Smooth muscle cell (in vitro differentiated cells): Measurements from ENCODE around the gene APOC1. TPM values are rescaled to one million over a fixed set of nuclear protein-coding genes. Genes with fewer than 3 reads are reported as not detected.
"Not testable (repeated sequence)": the region's sequence is repeated elsewhere in the genome, so short reads cannot be mapped to it uniquely, and the experiment has no call there.

Experiments used
- DNase-seq: peaks from one replicate; lab custom pipeline; 2025; ENCODE audit not compliant: unreplicated experiment; lab: John Stamatoyannopoulos, UW
- H2AFZ ChIP-seq: fragments of 200-600 bp; sonication (generic); 2 replicates; pipeline ENCODE4 v1.6.0; 2016; ENCODE audit warnings: antibody characterized with exemption, low read depth, mild to moderate bottlenecking
- H3F3A ChIP-seq: fragments of 200-600 bp; sonication (generic); 2 replicates; pipeline ENCODE4 v1.6.0; 2017; ENCODE audit warnings: antibody characterized with exemption, low read depth
- H3K27ac ChIP-seq: fragments of 200-600 bp; sonication (generic); 2 replicates; pipeline ENCODE4 v1.5.1; 2016; ENCODE audit warnings: low read depth, mild to moderate bottlenecking
- H3K27me3 ChIP-seq: fragments of 200-600 bp; sonication (generic); 2 replicates; pipeline ENCODE4 v1.6.1; 2016; ENCODE audit warnings: low read depth, mild to moderate bottlenecking
- H3K36me3 ChIP-seq: fragments of 200-600 bp; sonication (generic); 2 replicates; pipeline ENCODE4 v1.5.1; 2016; ENCODE audit warnings: low read depth
- H3K4me1 ChIP-seq: fragments of 200-600 bp; sonication (generic); 2 replicates; pipeline ENCODE4 v1.5.1; 2016; ENCODE audit warnings: low read depth
- H3K4me2 ChIP-seq: fragments of 200-600 bp; sonication (generic); 2 replicates; pipeline ENCODE4 v1.6.0; 2016; ENCODE audit warnings: mild to moderate bottlenecking
- H3K4me3 ChIP-seq: fragments of 200-600 bp; sonication (generic); 2 replicates; pipeline ENCODE4 v1.5.1; 2016; ENCODE audit warnings: mild to moderate bottlenecking
- H3K79me2 ChIP-seq: fragments of 200-600 bp; sonication (generic); 2 replicates; pipeline ENCODE4 v1.6.0; 2016; ENCODE audit warnings: low read depth, mild to moderate bottlenecking
- H3K9ac ChIP-seq: fragments of 200-600 bp; sonication (generic); 2 replicates; pipeline ENCODE4 v1.6.0; 2016; ENCODE audit warnings: low read depth
- H3K9me3 ChIP-seq: fragments of 200-600 bp; sonication (generic); replicated peaks from 2 replicates; pipeline ENCODE4 v1.5.1; 2016; ENCODE audit warnings: low read depth
- H4K20me1 ChIP-seq: fragments of 200-600 bp; sonication (generic); 2 replicates; pipeline ENCODE4 v1.6.0; 2016; ENCODE audit warnings: low read depth
- CTCF ChIP-seq: fragments of 200-600 bp; sonication (generic); IDR thresholded peaks from 2 replicates; pipeline ENCODE4 v1.5.1; 2017; ENCODE audit warnings: borderline replicate concordance, mild to moderate bottlenecking, antibody characterized with exemption; ENCODE audit not compliant: insufficient read depth, poor library complexity, severe bottlenecking
- WGBS: methylation state at CpG from one replicate; pipeline ENCODE4 v1.1.7; 2016; ENCODE audit warnings: low lambda C conversion rate; 5-methylcytosine and 5-hydroxymethylcytosine counted together
- polyA plus RNA-seq: library from polyadenylated mRNA; unstranded; fragments of >200 nt; fragmentation: Nextera tagmentation; extraction: Ambion mirVana; gene quantifications from 2 replicates; pipeline ENCODE4 v1.2.1, GENCODE V29; 2016
- total RNA-seq: library from RNA; depleted of rRNA; stranded (reverse); fragments of >200 nt; gene quantifications from 2 replicates; pipeline ENCODE4 v1.2.3, GENCODE V29; 2014

The APOC1 gene
- total and polyA plus RNA-seq, 2 experiments from 2014 or later: 8.0 to 31.5 TPM

- Histone ChIP-seq H3K9me3 (no peaks in the 10 kb centered on the region), H3K36me3 (no peaks in the 10 kb centered on the region), H2AFZ (no peak overlapping the region), H4K20me1 (no peaks in the 10 kb centered on the region), H3F3A (peaks cover under 1% of the 10 kb centered on the region), H3K27me3 (no peaks in the 10 kb centered on the region), H3K9ac (no peak overlapping the region), H3K4me2 (no peak overlapping the region), H3K79me2 (no peaks in the 10 kb centered on the region), H3K4me1 (no peaks in the 10 kb centered on the region), H3K4me3 (no peak overlapping the region), H3K27ac (no peak overlapping the region)
- DNase-seq: no peak
- TF ChIP-seq CTCF: no peak
- WGBS: 95% methylated on average over 4 of the region's 4 CpGs
These were observed 29.8 kb upstream of the APOC1 start for GRCh38 chr19:44884566-44884965.

- no peak overlapping the region for H3K4me2 ChIP-seq
- no peaks in the 10 kb centered on the region for H4K20me1 ChIP-seq
- no peak overlapping the region for H3K4me3 ChIP-seq
- DNase-seq: no peak
- H3K36me3 ChIP-seq: no peaks in the 10 kb centered on the region
- H3K4me1 ChIP-seq: no peaks in the 10 kb centered on the region
- TF ChIP-seq CTCF: no peak
- no peaks in the 10 kb centered on the region for H3K27me3 ChIP-seq
- no peaks in the 10 kb centered on the region for H3K9me3 ChIP-seq
- H3K79me2 ChIP-seq: peaks cover under 1% of the 10 kb centered on the region
- no peak overlapping the region for H3K27ac ChIP-seq
- H3F3A ChIP-seq: peaks cover 3% of the 10 kb centered on the region
- H3K9ac ChIP-seq: no peak overlapping the region
- WGBS: 93% methylated on average over 6 of the region's 6 CpGs
- no peak overlapping the region for H2AFZ ChIP-seq
These were observed 28.3 kb upstream of the APOC1 start for GRCh38 chr19:44886141-44886540.

GRCh38 chr19:44887648-44888047, 26.8 kb upstream of the APOC1 start:
- Histone ChIP-seq H3K4me1 (peaks cover 7% of the 10 kb centered on the region), H4K20me1 (no peaks in the 10 kb centered on the region), H3K9ac (no peak overlapping the region), H3F3A (peaks cover 3% of the 10 kb centered on the region), H3K36me3 (no peaks in the 10 kb centered on the region), H3K79me2 (peaks cover 16% of the 10 kb centered on the region), H3K27ac (no peak overlapping the region), H3K4me2 (no peak overlapping the region), H3K27me3 (no peaks in the 10 kb centered on the region), H3K4me3 (no peak overlapping the region), H2AFZ (no peak overlapping the region), H3K9me3 (no peaks in the 10 kb centered on the region)
- DNase-seq: no peak
- no peak for TF ChIP-seq CTCF
- WGBS: 96% methylated on average over 4 of the region's 4 CpGs

GRCh38 chr19:44888335-44888734, 26.1 kb upstream of the APOC1 start:
- not testable (repeated sequence) for H3K4me1 ChIP-seq, H3K9me3 ChIP-seq, H3K4me2 ChIP-seq, DNase-seq, H3K9ac ChIP-seq, H3F3A ChIP-seq, H4K20me1 ChIP-seq, H3K36me3 ChIP-seq, H3K27ac ChIP-seq, H2AFZ ChIP-seq, H3K27me3 ChIP-seq, H3K4me3 ChIP-seq
- WGBS: 96% methylated on average over 5 of the region's 5 CpGs
- H3K79me2 ChIP-seq: peaks cover 20% of the 10 kb centered on the region
